GM12875 (cell line): Measurements from ENCODE around the gene KCTD1.

Experiments used
- H3K4me3 ChIP-seq: one replicate; pipeline ENCODE4 v1.5.1; 2011; ENCODE audit warnings: low read depth, low read length, control low read depth
- CTCF ChIP-seq: IDR thresholded peaks from 2 replicates; pipeline ENCODE4 v1.5.1; 2011; ENCODE audit warnings: low read depth, mild to moderate bottlenecking, control low read depth, inconsistent platforms, low read length, moderate library complexity, borderline replicate concordance; ENCODE audit not compliant: insufficient read depth

Gene KCTD1

DNA sequence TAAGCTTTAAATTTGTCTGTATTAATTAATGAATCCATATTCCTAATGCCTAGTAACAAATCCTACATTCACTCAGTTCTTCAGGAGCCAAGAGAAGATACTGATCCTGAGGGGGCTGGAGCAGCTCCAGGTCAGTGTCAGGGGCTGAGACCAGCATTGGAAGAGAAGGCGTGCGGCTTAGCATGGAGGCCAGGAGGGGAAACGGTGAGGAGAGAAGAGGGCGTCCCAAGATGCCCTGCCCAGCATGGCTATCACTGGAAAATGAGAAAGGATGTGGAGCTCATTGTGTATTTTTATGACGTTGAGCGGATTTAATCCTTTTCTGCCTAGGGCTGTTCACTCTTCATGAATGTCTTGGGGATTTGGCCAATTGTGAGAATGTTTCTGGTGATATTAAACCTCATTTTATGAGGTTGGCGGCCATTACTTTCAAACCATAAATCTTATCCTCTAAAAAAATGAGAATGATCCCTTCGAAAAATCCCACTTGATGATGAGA is 131.7 kb downstream of the KCTD1 start:
- no peak overlapping the region for H3K4me3 ChIP-seq
- no peak for TF ChIP-seq CTCF

DNA sequence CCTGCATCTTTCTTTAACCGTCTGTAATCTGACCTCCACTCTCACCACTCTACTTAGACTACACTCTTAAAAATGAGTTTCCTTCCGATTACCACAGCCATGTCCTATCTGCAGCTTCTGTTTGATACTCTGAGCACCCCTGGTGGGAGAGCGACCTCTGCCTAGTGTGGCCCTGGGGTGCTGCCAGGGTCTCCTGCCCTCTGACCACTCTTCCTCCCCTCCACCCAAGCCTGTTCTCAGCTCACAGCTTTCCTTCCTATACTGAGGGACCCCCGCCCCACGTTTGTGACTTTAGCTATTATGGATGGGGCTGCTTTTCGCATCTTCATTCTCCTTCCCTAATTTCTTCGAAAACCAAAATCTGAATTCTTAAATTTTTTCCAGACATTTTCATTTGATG is 132.7 kb downstream of the KCTD1 start:
- H3K4me3 ChIP-seq = no peak overlapping the region
- TF ChIP-seq CTCF = no peak

GRCh38 chr18:26414901-26415440 is 133.4 kb downstream of the KCTD1 start:
- TF ChIP-seq CTCF = no peak
- H3K4me3 ChIP-seq = no peak overlapping the region

DNA sequence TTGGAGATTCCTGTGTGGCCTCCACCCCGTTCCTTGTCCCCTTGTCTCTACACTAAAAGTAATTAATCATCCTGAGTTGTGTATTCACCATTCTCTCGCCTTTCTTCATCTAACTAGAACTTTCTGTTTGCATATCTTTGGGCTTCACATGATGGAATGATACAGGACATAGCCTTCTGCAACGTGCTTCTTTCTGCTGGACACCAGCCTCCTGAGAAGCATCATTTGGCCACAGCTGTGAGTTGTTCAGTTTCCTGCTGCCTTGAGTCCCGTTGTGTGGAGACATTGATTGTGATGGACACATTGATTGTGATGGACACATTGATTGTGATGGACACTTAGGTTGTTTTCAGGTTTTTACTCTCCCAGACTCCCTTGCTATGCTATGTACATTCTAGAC is 139.3 kb downstream of the KCTD1 start:
- TF ChIP-seq CTCF = no peak
- H3K4me3 ChIP-seq = no peak overlapping the region

DNA sequence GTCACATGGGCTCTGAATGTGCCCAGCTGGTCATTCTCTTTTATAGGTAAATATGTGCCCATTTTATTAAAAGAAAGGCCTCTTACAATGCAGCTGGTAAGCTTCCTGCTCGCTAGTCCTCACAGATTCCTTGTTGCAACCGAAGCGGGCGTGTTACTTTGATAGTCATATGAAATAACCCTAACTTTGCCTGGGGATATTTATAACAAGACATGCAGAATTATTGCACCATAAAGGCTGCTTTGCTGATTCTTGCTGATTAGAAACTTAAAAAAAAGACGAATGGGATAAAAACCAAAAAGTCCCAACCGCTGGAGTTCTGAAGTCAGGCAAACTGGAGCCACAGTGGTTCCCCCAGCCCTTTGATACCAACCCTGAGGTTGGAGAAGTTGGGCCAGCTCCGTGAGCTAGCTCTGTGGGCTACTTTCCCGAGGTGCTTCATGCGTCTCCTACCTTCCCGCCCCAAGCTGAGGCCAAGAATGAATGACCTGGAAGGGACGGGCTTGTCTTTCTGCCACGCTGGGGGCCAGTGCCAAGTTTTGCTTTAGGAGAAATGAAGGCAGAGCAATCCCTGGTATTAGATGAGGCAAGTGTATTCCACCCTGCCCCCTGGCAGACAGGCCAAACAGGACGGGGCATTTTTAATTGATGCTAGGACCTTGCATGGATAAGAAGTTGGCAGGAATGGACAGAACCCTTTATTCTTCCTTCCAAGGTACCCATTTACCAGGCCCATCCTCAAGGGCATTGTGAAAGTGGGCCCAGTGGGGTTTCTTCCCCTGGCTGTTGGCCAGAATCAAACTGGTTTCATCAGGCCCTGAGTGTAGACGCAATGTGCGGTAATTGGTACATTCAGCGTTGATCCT is 140.4 kb downstream of the KCTD1 start:
- no peak overlapping the region for H3K4me3 ChIP-seq
- no peak for TF ChIP-seq CTCF

DNA sequence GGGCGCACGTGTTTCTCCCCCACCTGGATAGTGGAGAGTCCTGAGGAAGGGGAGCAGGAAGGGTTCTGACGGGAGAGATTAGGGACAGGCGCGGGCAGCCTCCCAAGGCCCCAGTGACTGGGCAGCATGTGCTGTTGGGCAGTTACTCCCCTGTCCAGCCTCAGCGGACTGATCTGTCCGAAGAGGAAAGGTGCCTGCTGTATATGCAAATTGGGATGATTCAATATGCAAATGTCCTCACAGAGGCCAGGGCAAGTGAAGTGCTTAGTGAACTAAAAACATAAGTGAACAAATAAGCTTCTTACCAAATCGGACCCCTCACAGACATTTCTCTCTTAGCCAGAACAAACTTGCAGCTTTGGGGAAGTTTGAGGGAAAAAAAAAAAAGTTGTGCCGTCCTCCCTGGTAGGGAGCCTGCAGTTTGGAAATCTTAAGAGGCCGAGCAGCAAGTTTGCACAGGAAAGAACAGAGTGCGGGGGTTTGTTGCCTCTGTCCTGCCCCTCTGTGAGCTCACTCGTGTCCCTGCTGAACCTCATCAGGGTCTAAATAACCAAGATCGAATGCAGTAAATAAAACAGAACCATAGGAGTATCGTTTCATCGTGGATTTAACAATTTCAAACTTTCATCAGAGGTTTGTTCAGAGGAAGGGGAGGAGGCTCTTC is 141.4 kb downstream of the KCTD1 start:
- no peak for TF ChIP-seq CTCF
- H3K4me3 ChIP-seq = no peak overlapping the region
